Raji (cell line): ENCODE results near the gene GPER1.

ENCODE experiments used
- POLR2A ChIP-seq: IDR thresholded peaks from 2 replicates; pipeline ENCODE4 v1.6.1; 2011; ENCODE audit warnings: low read depth, low read length, control low read depth; ENCODE audit not compliant: insufficient read depth

GPER1 gene

DNA sequence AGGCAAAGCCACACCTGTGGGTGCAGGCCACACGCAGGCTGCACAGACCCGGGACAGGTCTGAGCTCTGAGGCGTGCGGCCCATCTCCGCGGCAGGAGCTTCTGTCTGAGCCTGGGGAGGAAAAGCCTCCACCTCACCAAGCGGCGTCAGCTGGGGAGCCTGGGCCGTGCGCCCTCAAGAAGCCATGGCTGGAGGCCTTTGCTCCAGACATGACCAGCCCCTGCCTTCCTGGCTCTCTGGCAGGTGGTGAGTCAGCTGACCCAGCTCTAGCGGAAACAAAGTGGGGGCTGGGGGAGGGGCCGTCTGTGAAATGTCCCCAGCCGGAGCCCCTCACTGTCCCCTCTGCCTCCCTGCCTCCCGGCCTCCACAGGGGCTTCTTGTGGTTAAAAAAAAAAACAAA lies 12.5 kb downstream of the GPER1 start:
- no peak for TF ChIP-seq POLR2A

DNA sequence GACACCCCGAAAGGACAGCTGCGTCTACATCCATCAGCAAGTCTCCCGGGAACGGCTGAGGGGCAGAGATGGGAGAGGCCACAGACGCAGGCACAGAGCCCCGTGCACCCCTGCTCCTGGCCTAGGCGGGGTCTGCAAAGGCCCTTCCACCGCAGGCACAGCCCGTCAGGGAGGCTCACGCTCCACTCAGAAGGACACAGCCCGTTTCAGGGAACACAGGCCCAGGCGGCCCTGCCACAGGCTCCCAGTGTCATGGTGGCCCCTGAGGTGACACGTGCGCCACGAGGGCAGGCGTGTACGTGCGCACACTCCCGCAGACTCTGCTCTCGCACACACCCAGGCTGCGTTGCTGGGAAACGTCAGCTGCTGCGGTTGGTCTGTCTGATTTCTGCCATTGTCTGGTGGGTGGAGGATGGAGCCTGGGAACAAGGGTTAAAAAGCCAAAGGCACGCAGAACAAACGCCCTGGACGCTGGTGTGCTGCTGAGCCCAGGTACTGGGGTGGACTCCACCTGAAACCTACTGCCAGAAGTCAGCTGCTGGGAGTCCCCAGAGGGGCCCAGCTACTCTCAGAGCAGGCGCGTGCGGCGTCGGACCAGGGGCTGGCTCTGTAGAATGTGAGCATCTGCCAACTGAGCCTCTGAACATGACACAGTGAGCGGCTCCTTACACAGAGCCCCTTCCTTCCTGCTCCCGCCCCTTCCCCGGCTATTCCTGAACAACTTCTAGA lies 13.1 kb downstream of the GPER1 start:
- no peak for TF ChIP-seq POLR2A

DNA sequence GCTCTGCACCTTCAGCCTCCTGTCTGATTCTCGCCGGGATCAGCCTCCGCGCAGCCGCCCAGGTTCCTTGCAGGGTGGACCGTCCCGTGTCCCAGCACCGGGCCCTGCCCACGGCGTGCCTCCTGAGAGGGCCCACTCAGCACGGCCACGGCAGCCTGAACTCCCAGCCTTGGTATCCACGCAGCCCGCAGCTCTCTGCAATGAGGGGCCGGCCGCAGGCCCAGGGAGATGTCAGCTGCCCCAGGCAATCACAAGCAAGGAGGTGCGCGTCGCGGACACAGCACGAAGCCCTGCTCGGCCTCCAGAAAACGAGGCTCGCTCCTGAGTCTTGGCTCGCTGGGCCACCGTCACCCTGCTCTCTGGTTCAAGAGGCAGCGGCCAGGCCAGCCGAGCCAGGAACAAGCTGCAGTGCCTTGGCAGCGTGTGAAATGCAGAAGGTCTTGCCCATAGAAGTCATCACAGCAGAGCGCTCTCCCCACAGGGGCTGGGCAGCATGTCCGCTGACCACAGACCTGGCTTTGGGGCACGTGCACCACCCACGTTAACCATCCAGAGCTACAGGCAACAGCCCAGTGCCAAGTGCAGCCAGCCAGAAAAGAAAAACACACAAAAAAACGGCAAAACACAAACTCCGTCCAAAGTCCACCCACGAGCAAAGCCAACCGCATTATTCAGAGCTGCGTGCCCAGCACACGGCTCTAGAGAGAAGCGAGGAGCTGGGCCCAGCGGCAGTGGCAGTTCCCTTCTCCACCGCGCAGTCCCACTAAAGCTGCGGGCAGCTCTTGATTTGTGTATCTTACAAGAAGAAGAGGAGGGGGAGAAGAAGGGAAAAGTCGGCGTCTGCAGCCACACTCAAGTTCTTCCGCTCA lies 13.9 kb downstream of the GPER1 start:
- TF ChIP-seq POLR2A = no peak

DNA sequence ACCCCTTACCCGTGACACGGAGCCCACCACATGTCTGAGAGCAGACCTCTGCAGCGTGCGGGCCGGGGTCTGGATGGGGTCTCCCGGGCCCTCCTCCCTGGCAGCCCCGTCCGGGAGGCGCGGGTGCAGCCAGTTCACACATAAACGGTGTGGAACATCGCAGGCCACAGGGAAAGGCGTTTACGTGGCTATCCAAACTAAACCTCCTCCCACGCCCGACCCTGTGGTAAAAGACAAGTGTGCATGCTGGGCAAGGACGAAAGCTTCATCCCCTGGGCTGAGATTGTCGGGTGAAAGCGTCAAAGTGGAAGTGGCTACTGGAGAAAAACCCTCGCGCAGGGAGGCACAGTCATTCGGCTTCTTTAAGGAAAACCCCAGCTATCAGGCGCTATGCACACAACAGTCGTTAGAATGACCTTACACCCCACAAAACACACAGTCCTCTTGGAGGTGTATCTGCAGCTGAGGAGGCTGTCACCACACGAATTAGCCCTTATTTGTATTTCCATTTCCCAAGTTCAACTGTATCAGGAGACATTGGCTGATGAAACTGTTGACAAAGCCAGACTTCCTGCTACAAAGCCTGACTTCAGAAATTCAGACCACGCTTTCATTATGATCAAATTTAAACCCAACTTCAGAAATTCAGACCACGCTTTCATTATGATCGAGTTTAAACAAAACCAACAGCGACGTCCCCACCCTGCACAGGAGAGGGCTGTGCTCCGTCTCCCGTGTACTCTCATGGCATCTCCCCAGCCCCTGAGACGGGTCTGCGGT lies 15.3 kb downstream of the GPER1 start:
- no peak for TF ChIP-seq POLR2A

DNA sequence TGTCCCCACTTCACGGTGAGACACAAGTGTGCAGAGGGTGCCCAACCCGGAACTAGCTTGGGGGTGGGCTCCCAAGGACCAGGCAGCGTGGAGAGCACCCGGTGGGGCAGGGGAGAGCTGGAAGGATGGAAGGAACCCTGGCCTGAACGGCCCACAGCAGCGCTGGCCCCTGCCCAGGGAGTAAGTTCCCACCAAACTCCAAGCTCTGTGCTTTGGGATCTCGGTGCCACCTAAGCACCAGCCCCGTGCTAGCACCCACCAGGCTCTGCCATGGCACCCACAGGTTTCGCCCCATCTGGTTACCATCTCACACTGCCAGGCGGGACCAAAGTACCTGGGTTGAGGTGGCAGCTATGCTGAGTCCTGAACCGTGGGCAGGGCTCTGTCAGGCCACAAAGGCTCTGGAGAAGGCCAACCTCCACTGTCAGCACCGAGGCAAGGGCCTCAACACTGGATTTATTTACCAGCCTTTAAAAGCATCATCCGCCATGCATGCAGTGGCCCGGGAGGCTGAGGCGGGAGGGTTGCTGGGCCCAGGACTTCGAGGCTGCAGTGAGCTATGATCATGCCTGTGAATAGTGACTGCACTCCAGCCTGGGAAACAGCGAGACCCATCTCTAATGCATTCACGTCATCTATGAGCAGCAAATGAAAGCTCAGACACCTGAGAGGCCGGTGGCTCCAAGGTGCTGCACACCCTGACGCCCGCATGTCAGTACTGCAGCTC lies 16.0 kb downstream of the GPER1 start:
- TF ChIP-seq POLR2A = no peak

DNA sequence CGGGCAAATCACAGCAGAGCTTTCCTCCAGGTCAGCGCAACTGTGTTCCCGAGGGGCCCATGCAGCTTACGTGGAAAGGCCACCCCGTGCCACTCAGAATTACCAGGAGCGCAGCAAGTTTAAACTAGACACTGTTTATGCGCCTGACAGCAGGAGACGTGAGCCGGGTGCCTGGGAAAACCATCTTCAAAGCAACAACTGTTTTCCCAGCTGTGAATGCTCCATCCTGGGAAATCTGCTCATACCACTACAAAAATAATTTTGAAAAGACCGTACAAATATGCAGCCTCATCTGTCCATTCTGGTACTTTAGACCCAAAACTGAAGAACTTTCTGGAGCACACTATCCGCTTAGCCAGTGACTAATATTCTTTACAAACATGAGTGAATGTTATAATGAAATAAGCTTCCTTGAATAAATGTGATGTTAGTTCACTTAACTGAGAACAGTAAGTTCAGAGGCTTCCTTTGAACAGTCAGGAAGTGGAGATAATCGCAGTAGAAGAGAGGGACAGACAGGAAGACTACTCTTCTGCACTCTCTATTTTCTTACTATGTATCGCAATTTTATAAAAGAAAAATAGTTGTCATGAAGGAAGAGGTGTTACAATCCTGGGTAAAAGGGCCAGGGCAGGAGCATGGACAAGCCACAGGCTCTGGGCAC lies 16.7 kb downstream of the GPER1 start:
- no peak for TF ChIP-seq POLR2A

DNA sequence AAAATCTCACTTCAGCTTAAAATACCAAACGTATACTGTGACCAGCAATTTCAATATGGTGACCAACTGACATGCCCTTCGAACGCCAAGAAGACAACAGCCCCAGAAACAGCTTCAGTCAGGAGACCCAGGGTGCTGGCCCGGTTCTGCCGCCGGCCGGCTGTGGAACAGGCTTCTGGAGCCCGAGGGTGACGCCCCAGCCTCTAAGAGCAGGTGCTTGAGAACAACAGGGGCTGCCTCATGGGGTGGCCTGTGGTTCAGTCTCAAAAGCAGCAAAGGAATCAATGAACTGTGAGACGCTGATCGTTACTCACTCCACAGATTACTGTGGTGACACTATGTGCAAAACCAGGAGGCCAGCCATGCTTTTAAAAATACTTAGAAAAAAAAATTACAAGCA lies 17.3 kb downstream of the GPER1 start:
- TF ChIP-seq POLR2A = no peak

DNA sequence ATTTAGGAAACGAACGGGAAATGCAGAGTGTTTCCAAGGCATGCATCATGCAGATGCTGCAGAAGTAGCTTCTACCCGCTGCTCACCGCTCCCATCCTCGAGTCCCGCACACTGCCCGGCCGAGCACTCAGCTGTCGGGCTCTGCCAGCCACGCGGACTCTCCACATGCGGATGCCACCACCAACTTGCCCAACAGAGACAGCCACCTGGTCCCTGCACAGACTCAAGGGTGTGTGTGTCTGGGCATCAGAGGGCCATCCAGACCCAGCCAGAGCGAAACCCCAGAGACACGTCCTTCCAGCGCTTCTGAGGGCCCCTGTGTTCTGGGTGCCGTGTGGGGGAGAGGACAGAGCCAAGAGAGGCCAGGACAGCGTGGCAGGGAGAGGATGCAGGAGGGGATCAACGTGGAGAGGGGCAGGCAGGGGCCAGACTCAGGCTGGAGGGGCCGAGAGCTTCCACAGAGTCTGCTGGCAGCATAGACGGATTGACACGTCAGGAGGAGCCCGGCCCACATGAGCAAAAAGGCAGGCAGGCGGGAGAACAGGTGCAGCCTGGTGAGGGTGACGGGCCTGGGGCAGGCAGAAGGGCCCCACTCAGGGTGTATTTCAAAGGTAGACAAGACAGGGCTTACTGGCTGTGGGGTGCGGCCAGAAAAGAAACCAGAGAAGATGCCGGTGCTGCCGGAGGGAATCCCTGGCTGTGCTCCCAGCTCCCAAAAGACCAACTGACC lies 18.3 kb downstream of the GPER1 start:
- TF ChIP-seq POLR2A = no peak

DNA sequence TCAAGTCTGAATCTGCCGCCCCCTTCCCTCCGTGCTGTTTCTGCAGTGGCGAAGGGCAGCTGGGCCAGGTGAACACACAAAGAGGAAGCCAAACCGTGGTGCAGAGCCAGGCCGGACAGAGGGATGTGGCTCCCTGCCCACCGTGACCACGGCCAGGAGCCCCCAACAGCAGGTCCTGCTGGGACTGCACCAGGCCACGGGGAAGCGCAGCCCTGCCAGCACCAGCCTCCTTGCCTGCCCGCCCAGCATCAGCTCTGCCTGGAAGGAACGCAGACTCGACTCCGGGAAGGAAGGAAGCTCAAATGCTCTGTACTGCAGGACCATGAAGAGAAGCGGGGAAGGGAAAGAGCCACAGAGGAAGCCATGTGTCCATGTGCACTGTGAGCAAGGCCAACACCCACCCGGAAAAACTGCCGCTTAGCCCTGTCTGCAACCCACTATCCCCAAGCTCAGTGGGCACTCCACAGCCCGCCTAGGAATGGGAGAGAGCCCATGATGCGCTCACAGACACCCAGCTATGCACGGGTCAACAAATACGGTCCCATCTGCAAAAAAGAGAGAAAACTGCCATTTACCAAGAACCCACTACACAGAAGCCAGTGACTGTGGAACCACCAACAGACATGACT lies 19.0 kb downstream of the GPER1 start:
- TF ChIP-seq POLR2A = no peak

DNA sequence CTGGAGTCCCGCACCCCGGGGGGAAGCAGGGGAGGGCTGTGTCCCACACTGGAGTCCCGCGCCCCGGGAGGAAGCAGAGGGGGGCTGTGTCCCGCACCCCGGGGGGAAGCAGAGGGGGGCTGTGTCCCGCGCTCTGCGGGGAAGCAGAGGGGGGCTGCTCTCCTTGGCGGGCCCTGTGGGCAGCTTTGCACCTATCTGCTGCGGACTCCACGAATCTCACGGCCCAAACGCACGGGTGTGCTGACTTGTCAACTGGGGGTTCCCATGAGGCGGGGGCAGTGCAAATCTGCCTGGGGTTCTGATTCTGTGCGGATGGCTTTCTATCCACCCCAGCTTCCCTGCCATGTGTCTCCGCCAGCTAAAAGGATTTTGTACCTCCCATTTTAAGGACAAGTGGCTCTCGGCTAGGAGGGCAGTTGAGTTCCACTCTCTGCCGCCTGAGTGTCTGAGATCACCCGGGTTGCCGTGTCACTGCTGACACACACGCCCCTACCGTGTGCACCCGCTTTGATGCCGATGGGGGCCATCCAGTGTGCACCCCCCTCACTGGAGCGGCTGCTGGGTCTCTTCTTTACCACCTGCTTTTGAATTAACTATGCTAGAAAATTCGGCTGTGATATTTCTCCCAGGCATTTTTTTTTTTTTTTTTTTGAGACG lies 20.5 kb downstream of the GPER1 start:
- TF ChIP-seq POLR2A = no peak

DNA sequence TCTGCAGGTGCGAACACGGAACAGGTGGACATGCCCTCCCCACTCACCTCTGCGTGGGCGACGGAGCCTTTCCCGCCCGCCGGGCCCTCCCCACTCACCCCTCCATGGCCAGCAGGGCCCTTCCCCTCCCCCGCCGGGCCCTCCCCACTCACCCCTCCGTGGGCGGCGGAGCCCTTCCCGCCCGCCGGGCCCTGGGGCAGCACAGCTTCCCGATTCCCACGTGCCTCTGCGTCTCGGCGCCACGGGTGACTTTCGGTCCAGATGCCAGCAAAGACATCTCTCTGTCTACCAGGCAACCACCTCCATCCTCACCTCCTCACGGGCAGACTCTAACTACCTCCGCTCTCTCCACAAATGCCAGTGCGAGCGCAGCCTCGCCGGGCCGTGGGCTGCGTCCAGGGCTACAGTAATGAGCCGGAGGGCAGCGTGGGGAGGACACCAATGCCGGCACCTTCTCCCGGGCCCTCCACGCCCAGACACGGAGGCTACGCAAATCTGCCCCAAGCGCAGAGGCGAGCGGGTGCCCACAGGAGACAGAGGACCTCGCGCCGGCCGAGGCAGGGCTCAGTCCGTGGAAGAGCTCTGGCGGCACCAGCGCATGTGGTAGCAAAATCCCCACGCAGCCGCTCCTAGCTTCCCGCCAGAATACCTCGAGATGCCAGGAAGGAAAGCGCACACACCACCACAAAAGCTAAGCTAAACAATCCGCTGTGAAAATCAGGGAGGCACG lies 21.8 kb downstream of the GPER1 start:
- no peak for TF ChIP-seq POLR2A

DNA sequence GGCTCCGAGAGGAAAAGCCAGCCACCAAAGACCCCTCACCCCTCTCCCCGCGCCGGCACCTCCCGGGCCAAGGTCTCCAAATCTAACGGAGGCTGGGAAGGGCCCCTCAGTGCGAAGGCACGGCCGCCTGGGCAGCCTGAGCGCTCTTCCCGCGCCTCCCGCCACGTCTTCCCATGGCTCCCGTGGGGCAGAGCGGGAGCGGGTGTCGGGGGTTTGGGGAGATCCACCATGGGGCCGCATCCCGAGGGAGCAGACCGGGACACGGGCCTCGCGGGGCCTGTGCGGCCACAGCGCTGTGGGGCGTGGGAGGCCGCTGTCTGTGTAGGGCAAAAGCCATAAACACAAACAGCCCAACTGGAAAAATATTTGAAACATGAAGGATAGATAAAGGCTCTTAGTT lies 22.4 kb downstream of the GPER1 start:
- no peak for TF ChIP-seq POLR2A
